Lung (tissue), 12 donors: Measurements from ENCODE around the gene GSTM5. TPM values are rescaled to one million over a fixed set of nuclear protein-coding genes. Genes with fewer than 3 reads are reported as not detected.
"Not testable (repeated sequence)": the region's sequence is repeated elsewhere in the genome, so short reads cannot be mapped to it uniquely, and the experiment has no call there.

Experiments
- ATAC-seq: fragments of 200-7000 bp; cut with Tn5 transposase; one replicate; pipeline ENCODE4 v1.9.1; 2020; ENCODE audit warnings: moderate number of reproducible peaks; ENCODE audit not compliant: insufficient read depth, low FRiP score
- DNase-seq, 3 donors: peaks; one replicate each; pipeline ENCODE4 v3.0.0-alpha.2; 2013 to 2017
- H3K27ac ChIP-seq, 2 donors: one replicate each; pipeline ENCODE4 v1.5.1; 2013; ENCODE audit warnings: mild to moderate bottlenecking in 2 of 2, moderate library complexity in 2 of 2, control low read depth in 1 of 2, inconsistent platforms in 1 of 2, low read depth in 1 of 2, low read length in 1 of 2
- H3K27me3 ChIP-seq, 3 donors: one replicate each; pipeline ENCODE4 v1.5.1; 2013; ENCODE audit warnings: low read length in 2 of 3; ENCODE audit not compliant: control insufficient read depth in 3 of 3, insufficient read depth in 3 of 3
- H3K36me3 ChIP-seq, 4 donors: one replicate each; pipeline ENCODE4 v1.5.1; 2013; ENCODE audit warnings: low read length in 4 of 4, mild to moderate bottlenecking in 1 of 4, moderate library complexity in 1 of 4; ENCODE audit not compliant: control insufficient read depth in 4 of 4, insufficient read depth in 4 of 4
- H3K4me1 ChIP-seq, 5 donors: one replicate each; pipeline ENCODE4 v1.5.1; 2013; ENCODE audit warnings: low read length in 5 of 5, mild to moderate bottlenecking in 2 of 5, moderate library complexity in 1 of 5; ENCODE audit not compliant: control insufficient read depth in 5 of 5, insufficient read depth in 5 of 5
- H3K4me3 ChIP-seq: one replicate; pipeline ENCODE4 v1.5.1; 2013; ENCODE audit warnings: mild to moderate bottlenecking, control low read depth, moderate library complexity
- H3K9ac ChIP-seq, 2 donors: one replicate each; pipeline ENCODE4 v1.5.1; 2013; ENCODE audit warnings: low read length in 2 of 2, control low read depth in 1 of 2; ENCODE audit not compliant: insufficient read depth in 1 of 2
- H3K9me3 ChIP-seq, 4 donors: one replicate each; pipeline ENCODE4 v1.5.1; 2013; ENCODE audit warnings: low read length in 3 of 4, mild to moderate bottlenecking in 1 of 4, moderate library complexity in 1 of 4; ENCODE audit not compliant: control insufficient read depth in 4 of 4, insufficient read depth in 3 of 4
- WGBS, 2 donors: extraction: QIAGEN DNeasy Blood & Tissue Kit; methylation state at CpG; one replicate each; pipeline ENCODE4 v1.1.7; 2013; 5-methylcytosine and 5-hydroxymethylcytosine counted together
- polyA plus RNA-seq, 2 donors: library from polyadenylated mRNA; stranded (reverse); fragments of 200-250 nt; gene quantifications; one replicate each; pipeline ENCODE4 v1.2.1, GENCODE V29; 2013
- total RNA-seq, 2 donors: library from RNA; depleted of rRNA in 1 of 2; stranded (reverse); fragments of >200 nt in 1 of 2; gene quantifications; one replicate each; pipeline ENCODE4 v1.2.1, GENCODE V29; 2014 to 2021
- TF ChIP-seq, protein P1 (sequence below): IDR thresholded peaks from 2 replicates; pipeline ENCODE4 v1.5.1; 2012; ENCODE audit warnings: mild to moderate bottlenecking; ENCODE audit errors: control extremely low read depth, extremely low read depth
- donor health status: control.
- donor health status: control.
- donor health status: Bipolar disorder and iron deficiency.
- donor health status: healthy.
- donor health status: DM: yes; HTN: yes; CAD: no.

GSTM5 gene
- total and polyA plus RNA-seq, 4 donors: 2.9 to 23.7 (median 7.0) TPM

DNA sequence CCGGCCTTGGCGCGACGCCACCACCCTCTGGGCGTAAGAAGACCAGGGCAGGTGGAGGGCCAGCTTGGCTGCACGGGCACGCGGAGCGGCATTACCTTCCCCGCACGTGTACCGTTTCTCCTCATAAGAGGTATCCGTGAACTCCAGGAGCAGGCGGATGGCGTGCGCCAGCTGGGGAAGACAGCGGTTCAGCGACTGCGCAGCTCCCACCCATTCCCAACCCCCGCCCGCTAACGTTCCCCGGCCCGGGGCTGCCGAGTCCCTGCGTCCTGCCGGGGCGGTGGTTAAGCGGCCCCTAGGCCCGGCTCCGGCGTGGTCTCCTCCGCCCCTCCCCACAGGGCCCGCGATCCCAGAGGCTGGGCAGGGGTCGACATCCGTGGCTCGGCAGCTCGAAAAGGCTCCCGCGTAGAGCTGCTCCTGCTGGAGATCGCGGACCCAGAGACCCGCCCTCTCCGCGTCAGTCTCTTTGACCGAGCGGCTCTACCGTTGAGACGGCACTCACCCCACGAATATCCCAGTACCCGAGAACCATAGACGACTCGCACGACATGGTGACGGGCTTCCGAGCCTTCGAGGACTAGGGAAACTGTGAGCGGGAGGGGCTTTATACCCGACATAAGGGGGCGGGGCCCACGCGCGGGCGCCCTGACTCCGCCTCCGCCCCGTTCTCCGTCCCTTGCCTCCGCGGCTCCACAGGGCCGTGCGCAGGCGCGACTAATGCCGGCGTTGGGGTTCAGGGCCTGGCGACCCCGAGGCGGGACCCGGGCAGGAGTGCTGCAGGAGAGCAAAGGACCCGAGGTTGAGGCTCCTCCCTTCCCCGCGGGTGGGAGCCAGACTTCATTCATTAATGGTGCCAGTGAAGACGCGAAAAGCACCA, 27.9 kb downstream of the GSTM5 start:
- H3K9ac ChIP-seq: peak overlapping the region; percentile 26 to 84
- H3K27ac ChIP-seq: peak overlapping the region in 1 of 2 donors; percentile 64
- H3K4me3 ChIP-seq: peak overlapping the region; percentile 60
- no peaks in the 10 kb centered on the region for H3K27me3 ChIP-seq
- peak; percentile 86 to 87 (median 86) for DNase-seq
- ATAC-seq: peak; percentile 94
- peaks cover 0 to 7% (median 2%) of the 10 kb centered on the region in 5 donors for H3K4me1 ChIP-seq
- TF ChIP-seq, protein P1, sequence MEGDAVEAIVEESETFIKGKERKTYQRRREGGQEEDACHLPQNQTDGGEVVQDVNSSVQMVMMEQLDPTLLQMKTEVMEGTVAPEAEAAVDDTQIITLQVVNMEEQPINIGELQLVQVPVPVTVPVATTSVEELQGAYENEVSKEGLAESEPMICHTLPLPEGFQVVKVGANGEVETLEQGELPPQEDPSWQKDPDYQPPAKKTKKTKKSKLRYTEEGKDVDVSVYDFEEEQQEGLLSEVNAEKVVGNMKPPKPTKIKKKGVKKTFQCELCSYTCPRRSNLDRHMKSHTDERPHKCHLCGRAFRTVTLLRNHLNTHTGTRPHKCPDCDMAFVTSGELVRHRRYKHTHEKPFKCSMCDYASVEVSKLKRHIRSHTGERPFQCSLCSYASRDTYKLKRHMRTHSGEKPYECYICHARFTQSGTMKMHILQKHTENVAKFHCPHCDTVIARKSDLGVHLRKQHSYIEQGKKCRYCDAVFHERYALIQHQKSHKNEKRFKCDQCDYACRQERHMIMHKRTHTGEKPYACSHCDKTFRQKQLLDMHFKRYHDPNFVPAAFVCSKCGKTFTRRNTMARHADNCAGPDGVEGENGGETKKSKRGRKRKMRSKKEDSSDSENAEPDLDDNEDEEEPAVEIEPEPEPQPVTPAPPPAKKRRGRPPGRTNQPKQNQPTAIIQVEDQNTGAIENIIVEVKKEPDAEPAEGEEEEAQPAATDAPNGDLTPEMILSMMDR: no peak
- peaks cover 2 to 11% (median 6%) of the 10 kb centered on the region in 4 donors for H3K36me3 ChIP-seq
- 2 to 3% methylated on average over 84 to 86 of the region's 86 CpGs for WGBS, 2 donors
- H3K9me3 ChIP-seq: no peaks in the 10 kb centered on the region

DNA sequence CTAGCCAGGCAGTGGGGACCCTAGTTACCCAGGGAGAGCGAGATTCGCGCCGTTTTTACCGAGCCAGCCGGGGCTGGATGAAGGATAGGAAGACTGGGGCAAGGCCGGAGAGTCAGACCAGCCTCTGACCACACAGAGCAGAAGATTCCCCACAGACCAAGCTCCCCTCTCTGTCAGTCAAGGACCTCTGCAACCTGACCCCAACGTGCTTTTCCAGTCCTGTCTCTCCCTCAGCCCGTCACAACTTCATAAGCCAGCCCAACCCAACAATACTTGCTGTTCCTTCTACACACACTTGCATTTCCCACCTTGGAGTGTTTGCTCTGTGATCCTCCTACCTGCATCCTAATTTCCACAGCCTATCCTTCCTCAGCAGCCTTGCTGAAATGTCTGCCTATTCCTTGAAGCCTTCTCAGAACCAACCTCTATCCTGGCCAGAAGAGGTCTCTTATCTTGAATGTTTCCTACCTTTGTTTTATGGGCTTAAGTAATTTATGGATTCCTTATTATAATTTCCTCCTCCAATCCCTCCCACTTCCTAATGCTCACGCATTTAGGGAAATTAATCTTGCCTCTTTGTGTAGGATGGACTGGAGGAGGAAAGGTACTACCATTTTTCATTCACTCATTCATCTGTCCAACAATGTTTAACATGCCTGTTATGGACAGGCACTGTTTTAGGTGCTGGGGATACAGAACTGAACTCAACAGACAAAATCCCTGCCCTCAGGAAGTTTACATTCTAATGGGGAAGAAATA, 28.7 kb downstream of the GSTM5 start, which contains the start of gene GSTM3:
Gene GSTM3 (minus strand): TSS at position 424 of the 759 bp plus-strand sequence. CDS start 751 bp downstream, outside the sequence.
- DNase-seq (peak in 1 of 3 donors; percentile 14), ATAC-seq (no peak)
- H3K27ac ChIP-seq: peak within 1 kb of the TSS in 1 of 2 donors; percentile 64
- H3K4me3 ChIP-seq: peak within 1 kb of the TSS; percentile 60
- peaks cover 0 to 7% (median 2%) of the 10 kb centered on the region in 5 donors for H3K4me1 ChIP-seq
- TF ChIP-seq, protein P1: no peak
- no peaks in the 10 kb centered on the region for H3K9me3 ChIP-seq
- 7% methylated on average over 10 of the region's 10 CpGs for whole genome bisulfite sequencing, 2 donors
- H3K36me3 ChIP-seq: peaks cover 2 to 11% (median 6%) of the 10 kb centered on the region in 4 donors
- peak within 1 kb of the TSS; percentile 26 to 84 for H3K9ac ChIP-seq
- no peaks in the 10 kb centered on the region for H3K27me3 ChIP-seq

DNA sequence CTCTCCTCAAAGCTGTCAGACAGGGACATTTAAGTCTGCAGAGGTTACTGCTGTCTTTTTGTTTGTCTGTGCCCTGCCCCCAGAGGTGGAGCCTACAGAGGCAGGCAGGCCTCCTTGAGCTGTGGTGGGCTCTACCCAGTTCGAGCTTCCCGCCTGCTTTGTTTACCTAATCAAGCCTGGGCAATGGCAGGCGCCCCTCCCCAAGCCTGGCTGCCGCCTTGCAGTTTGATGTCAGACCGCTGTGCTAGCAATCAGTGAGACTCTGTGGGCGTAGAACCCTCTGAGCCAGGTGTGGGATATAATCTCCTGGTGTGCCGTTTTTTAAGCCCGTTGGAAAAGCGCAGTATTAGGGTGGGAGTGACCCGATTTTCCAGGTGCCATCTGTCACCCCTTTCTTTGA, 36.3 kb downstream of the GSTM5 start:
- ATAC-seq, H3K4me3 ChIP-seq, DNase-seq, H3K36me3 ChIP-seq, H3K9ac ChIP-seq, H3K27me3 ChIP-seq, H3K9me3 ChIP-seq, H3K4me1 ChIP-seq, H3K27ac ChIP-seq: not testable (repeated sequence)
- 93 to 94% methylated on average over 9 to 10 of the region's 10 CpGs for WGBS, 2 donors

DNA sequence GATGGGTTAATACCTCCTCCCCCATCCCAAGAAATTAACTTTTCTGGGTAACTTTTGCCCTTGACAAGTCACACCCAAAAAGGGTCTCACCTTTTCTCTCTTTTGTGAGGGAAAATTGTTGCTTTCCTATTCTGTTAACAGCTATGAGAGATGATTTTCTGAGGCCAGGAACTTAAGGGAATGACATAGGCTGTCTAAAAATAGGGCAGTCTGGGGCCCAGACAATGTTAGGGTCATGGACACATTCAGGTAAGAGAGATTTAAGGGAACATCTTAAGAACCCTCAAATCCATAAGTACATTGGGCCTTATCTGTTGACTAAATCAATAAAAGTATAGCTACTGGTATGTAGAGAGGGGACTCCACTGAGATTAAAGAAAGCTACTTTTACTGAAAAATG, 37.2 kb downstream of the GSTM5 start:
- Histone ChIP-seq H3K27me3 (no peaks in the 10 kb centered on the region), H3K4me1 (no peaks in the 10 kb centered on the region), H3K27ac (no peak overlapping the region), H3K4me3 (no peak overlapping the region), H3K9ac (no peak overlapping the region), H3K9me3 (peaks cover 0 to 6% (median 0%) of the 10 kb centered on the region in 4 donors), H3K36me3 (no peaks in the 10 kb centered on the region)
- TF ChIP-seq, protein P1: no peak
- ATAC-seq (no peak), DNase-seq (no peak)
